Stimulated activated naive CD8-positive, alpha-beta T cell treated with anti-CD3 and anti-CD28 coated beads, Interleukin-15, Interleukin-2, amounts not matched to agents 100 ng/mL and 50 ng/mL, for 24 hours (primary cell): ENCODE measurements around the gene BBS4.
A peak's percentile ranks its signal among the peaks of the same experiment; 100 is the strongest.

Experiments
- H3K27ac Mint-ChIP-seq: one replicate; pipeline ENCODE4 v1.8.0; 2021; ENCODE audit warnings: mild to moderate bottlenecking, mixed read lengths
- H3K27me3 Mint-ChIP-seq: one replicate; pipeline ENCODE4 v1.8.0; 2021; ENCODE audit warnings: mixed read lengths
- H3K36me3 Mint-ChIP-seq: one replicate; pipeline ENCODE4 v1.8.0; 2021; ENCODE audit warnings: low read depth, mixed read lengths
- H3K4me1 Mint-ChIP-seq: one replicate; pipeline ENCODE4 v1.8.0; 2021; ENCODE audit warnings: low read depth, mixed read lengths
- H3K4me3 Mint-ChIP-seq: one replicate; pipeline ENCODE4 v1.8.0; 2021; ENCODE audit warnings: mild to moderate bottlenecking, mixed read lengths
- H3K9me3 Mint-ChIP-seq: one replicate; pipeline ENCODE4 v1.8.0; 2021; ENCODE audit warnings: mixed read lengths

BBS4 gene

DNA sequence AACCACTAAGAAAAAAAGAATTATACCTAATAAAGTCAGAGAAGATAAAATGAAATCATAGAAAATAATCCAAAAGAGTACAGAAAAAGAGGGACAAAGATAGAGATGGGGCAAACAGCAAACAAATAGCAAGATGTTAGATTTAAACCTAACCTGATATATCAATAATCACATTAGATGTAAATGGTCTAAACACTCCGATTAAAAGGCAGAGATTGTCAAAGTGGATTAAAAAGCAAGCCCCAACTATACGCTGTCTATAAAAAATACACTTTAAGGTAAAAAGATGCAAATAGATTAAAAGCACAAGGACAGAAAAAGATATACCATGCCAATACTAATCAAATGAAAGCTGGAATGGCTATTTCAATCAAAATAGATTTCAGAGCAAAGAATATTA, 80.8 kb downstream of the BBS4 start:
- no peaks in the 10 kb centered on the region for H3K27me3 Mint-ChIP-seq
- peaks cover 8% of the 10 kb centered on the region for H3K4me1 Mint-ChIP-seq
- H3K36me3 Mint-ChIP-seq: peaks cover 86% of the 10 kb centered on the region
- H3K4me3 Mint-ChIP-seq: no peak overlapping the region
- peaks cover 8% of the 10 kb centered on the region for H3K9me3 Mint-ChIP-seq
- no peak overlapping the region for H3K27ac Mint-ChIP-seq

GRCh38 chr15:72770673-72771328, 84.8 kb downstream of the BBS4 start:
- H3K27me3 Mint-ChIP-seq: no peaks in the 10 kb centered on the region
- H3K4me1 Mint-ChIP-seq: peaks cover 18% of the 10 kb centered on the region
- H3K27ac Mint-ChIP-seq: peak overlapping the region; percentile 32
- H3K36me3 Mint-ChIP-seq: peaks cover 82% of the 10 kb centered on the region
- no peak overlapping the region for H3K4me3 Mint-ChIP-seq
- H3K9me3 Mint-ChIP-seq: peaks cover 8% of the 10 kb centered on the region

GRCh38 chr15:72771329-72771725, 85.3 kb downstream of the BBS4 start:
- Mint-ChIP-seq H3K36me3 (peaks cover 78% of the 10 kb centered on the region), H3K27me3 (no peaks in the 10 kb centered on the region), H3K4me1 (peaks cover 23% of the 10 kb centered on the region), H3K27ac (peak overlapping the region; percentile 32), H3K4me3 (no peak overlapping the region), H3K9me3 (peaks cover 8% of the 10 kb centered on the region)

- H3K27me3 Mint-ChIP-seq: no peaks in the 10 kb centered on the region
- peaks cover 45% of the 10 kb centered on the region for H3K4me1 Mint-ChIP-seq
- peaks cover 69% of the 10 kb centered on the region for H3K36me3 Mint-ChIP-seq
- no peak overlapping the region for H3K27ac Mint-ChIP-seq
- H3K4me3 Mint-ChIP-seq: no peak overlapping the region
- H3K9me3 Mint-ChIP-seq: no peaks in the 10 kb centered on the region
Observed at GRCh38 chr15:72774696-72775383, 88.8 kb downstream of the BBS4 start.

DNA sequence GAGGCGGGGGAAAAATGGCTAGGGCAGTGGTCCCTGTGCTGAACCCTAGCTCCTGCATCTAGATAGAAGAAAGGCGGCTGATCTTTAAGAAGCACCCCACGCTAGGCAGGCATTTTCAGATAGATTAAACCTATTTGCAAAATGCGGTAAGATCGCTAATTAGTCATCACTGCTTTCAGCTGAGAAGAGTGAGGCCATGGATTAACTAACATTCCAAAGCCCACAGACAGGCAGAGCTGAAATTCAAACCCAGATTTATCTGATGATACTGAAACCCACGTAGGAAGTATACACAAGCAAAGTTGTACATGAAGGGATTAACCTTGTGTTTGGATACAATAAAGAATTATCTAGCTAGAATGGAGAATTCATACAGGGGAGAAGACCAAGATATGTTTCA, 92.8 kb downstream of the BBS4 start:
- Mint-ChIP-seq H3K4me3 (no peak overlapping the region), H3K36me3 (peaks cover 64% of the 10 kb centered on the region), H3K27me3 (no peaks in the 10 kb centered on the region), H3K27ac (no peak overlapping the region), H3K9me3 (no peaks in the 10 kb centered on the region), H3K4me1 (peaks cover 64% of the 10 kb centered on the region)

- Mint-ChIP-seq H3K27ac (peak overlapping the region; percentile 43), H3K9me3 (no peaks in the 10 kb centered on the region), H3K4me1 (peaks cover 74% of the 10 kb centered on the region), H3K4me3 (peak overlapping the region; percentile 94), H3K36me3 (peaks cover 49% of the 10 kb centered on the region), H3K27me3 (no peaks in the 10 kb centered on the region)
Observed at GRCh38 chr15:72781631-72782030, 95.6 kb downstream of the BBS4 start.

DNA sequence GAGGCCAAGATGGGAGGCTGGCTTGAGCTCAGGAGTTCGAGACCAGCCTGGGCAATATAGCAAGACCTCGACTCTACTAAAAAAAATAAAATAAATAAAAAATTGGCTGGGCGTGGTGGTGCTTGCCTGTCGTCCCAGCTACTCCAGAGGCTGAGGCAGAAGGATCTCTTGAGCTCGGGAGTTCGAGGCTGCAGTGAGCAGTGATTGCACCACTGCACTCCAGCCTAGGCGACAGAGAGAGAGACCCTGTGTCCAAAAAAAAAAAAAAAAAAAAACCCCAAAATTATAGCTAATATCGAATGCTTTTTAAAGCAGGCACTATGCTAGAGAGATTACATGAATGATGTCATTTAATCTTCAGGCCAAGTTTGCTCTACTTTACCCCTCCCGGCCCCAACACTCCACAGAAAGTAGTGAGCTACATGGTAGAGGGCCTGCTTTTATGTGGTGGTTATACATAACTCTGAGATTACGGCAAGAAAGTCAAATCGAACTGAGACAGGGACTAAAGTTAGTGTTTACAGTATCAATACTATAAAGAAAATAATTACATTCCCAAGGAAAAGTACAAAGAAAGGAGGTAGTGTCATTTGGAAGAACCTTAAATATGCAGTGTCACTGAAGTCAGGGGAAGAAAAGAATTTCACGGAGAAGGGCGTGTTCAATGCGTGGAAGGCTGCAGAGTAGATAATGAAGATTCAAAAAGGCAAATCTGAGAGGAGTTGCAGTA, 96.4 kb downstream of the BBS4 start:
- Mint-ChIP-seq H3K27ac (peak overlapping the region; percentile 96), H3K4me1 (peaks cover 77% of the 10 kb centered on the region), H3K27me3 (no peaks in the 10 kb centered on the region), H3K4me3 (peak overlapping the region; percentile 94), H3K36me3 (peaks cover 45% of the 10 kb centered on the region), H3K9me3 (no peaks in the 10 kb centered on the region)

DNA sequence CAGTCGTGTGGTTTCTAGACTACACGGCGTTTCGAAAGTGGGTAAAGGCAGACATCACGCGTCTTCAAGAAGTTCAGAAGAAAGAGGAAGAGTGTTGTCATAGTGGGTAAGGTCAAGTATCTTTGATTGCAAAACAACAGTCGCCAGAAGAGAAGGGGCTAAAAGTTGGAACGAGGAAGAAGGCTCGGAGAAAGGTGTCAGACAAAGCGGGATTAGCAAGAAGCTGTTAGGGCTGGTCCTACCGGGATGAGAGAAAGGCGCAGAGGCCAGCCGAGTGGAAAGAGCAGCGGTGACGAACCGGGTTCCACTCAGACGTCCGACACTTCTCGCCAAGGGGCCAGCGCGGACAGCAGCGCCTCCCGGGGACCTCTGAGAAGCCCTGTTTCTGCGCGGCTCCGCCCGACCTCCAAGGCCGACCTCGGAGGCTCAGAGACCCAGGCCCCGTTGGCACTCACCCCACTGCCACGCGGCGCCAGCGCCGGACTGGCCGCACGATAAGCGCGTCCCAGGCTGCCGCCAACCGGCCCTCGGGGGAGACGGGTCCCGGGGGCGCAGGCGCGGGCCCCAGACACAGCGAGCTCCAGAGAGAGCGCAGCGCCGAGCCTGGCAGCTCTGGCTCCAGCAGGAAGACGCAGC, 97.1 kb downstream of the BBS4 start:
- H3K27me3 Mint-ChIP-seq: no peaks in the 10 kb centered on the region
- peak overlapping the region; percentile 96 for H3K27ac Mint-ChIP-seq
- peaks cover 41% of the 10 kb centered on the region for H3K36me3 Mint-ChIP-seq
- H3K9me3 Mint-ChIP-seq: no peaks in the 10 kb centered on the region
- peak overlapping the region; percentile 94 for H3K4me3 Mint-ChIP-seq
- peaks cover 76% of the 10 kb centered on the region for H3K4me1 Mint-ChIP-seq

DNA sequence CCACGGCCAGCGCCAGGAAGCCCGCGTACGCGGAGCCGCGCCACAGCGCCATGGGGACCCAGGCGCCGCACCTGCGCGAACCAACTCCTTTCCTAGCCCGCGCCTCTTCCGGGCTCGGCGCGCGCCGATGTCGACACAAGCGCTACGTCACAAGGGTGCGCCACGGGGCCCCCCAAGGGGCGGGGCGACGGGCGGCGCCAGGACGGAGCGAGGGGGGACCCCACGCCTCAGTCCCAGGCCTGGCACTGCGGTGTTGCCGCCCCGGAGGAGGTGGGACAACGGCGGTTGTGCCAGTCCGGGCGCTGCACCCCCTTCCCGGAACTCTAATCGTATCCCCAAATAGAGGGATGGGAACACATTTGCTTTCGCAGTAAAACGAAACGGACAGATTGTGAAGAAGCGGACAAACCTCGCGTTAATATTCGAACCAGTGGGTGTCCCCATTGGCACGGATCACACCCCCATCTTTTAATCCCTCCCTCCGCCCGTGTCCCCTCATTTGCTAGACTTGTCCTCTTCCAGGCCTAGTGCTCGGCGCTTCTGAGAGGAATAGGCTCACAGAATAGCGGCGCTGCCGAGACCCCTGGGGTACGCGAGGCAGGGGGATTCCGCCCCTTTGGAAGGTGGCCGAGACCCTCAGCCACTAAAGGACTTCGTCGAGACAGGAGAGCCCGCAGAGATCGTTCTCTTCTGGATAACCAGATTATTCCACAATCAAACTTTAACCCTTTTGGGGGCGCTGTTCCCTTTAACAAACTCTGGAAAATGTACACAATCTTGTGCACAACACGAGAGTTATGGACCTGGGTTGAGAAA, 97.8 kb downstream of the BBS4 start, which contains the start of gene ADPGK:
TSS of gene ADPGK (minus strand) at position 119 of the 816 bp plus-strand sequence. CDS start at position 52, 67 bp downstream.
- Mint-ChIP-seq H3K9me3 (no peaks in the 10 kb centered on the region), H3K27me3 (no peaks in the 10 kb centered on the region), H3K27ac (peak within 1 kb of the TSS; percentile 96), H3K36me3 (peaks cover 34% of the 10 kb centered on the region), H3K4me1 (peaks cover 69% of the 10 kb centered on the region), H3K4me3 (peak within 1 kb of the TSS; percentile 94)

GRCh38 chr15:72784456-72784876, 98.5 kb downstream of the BBS4 start:
- Mint-ChIP-seq H3K4me1 (peaks cover 65% of the 10 kb centered on the region), H3K9me3 (no peaks in the 10 kb centered on the region), H3K27ac (peak overlapping the region; percentile 89)

GRCh38 chr15:72785432-72785831, 99.4 kb downstream of the BBS4 start:
- no peaks in the 10 kb centered on the region for H3K9me3 Mint-ChIP-seq
- peaks cover 57% of the 10 kb centered on the region for H3K4me1 Mint-ChIP-seq
- peak overlapping the region; percentile 89 for H3K27ac Mint-ChIP-seq
- peaks cover 21% of the 10 kb centered on the region for H3K36me3 Mint-ChIP-seq
- peak overlapping the region; percentile 56 for H3K4me3 Mint-ChIP-seq
- H3K27me3 Mint-ChIP-seq: no peaks in the 10 kb centered on the region

More at GRCh38 chr15:72784456-72784876, 98.5 kb downstream of the BBS4 start:
- H3K36me3 Mint-ChIP-seq: peaks cover 30% of the 10 kb centered on the region
- H3K27me3 Mint-ChIP-seq: no peaks in the 10 kb centered on the region
- peak overlapping the region; percentile 94 for H3K4me3 Mint-ChIP-seq

DNA sequence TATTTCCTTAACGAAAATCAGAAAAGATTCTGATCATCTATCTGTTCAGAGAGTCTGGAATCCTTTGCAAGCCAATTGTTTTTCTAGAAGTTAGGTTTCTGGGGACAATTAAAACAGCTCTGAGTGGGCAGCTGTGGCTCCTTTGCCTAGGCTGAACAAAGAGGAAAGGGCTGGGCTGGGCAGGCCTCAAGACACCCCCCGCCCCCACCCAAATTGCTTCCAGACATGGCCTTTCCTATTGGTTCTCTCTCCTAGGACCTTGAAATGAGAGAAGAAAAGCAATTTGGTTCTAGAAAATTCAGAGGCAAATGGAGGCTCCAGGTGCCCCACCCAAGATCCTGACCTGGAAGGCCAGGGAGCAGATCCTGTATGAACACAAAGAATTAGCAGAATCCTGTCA, 99.8 kb downstream of the BBS4 start:
- Mint-ChIP-seq H3K9me3 (no peaks in the 10 kb centered on the region), H3K27me3 (no peaks in the 10 kb centered on the region), H3K4me3 (peak overlapping the region; percentile 56), H3K4me1 (peaks cover 53% of the 10 kb centered on the region), H3K27ac (peak overlapping the region; percentile 89), H3K36me3 (peaks cover 19% of the 10 kb centered on the region)

DNA sequence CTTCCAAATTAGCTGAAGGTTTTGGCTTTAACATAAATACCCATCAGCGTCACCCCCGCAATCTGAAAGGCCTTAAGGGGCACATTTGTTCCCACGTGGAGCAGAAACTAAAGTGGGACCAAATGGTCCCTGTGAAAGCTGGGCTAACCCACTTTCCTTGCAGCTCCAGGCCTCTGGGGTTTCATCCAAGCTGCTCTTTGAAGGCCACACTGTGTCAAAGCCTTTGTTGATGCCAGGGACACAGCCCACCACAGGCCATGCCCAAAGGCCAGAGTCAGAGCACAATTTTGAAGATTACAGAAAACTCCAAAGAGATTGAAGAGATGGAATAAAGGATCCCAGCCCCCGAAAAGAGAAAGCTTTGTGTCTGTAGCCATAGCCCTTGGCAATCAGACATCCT, 100.2 kb downstream of the BBS4 start:
- H3K9me3 Mint-ChIP-seq: no peaks in the 10 kb centered on the region
- no peak overlapping the region for H3K27ac Mint-ChIP-seq
- peaks cover 49% of the 10 kb centered on the region for H3K4me1 Mint-ChIP-seq

More for the DNA sequence above, 100.2 kb downstream of the BBS4 start:
- no peak overlapping the region for H3K4me3 Mint-ChIP-seq
- no peaks in the 10 kb centered on the region for H3K27me3 Mint-ChIP-seq
- peaks cover 15% of the 10 kb centered on the region for H3K36me3 Mint-ChIP-seq
